ENCODE results near the gene WHAMM.

The WHAMM gene

GRCh38 chr15:82802497-82802896 is 6.9 kb upstream of the WHAMM start:
- H4K91ac ChIP-seq (ENCODE audit: low read length): no peak overlapping the region
- H2AFZ ChIP-seq (ENCODE audit: low read depth, low read length): no peak overlapping the region
- no peak overlapping the region for H3K23ac ChIP-seq (ENCODE audit: low read length in 2 of 2)
- DNase-seq: no peak
- no peak overlapping the region for H2BK12ac ChIP-seq (ENCODE audit: low read length in 2 of 2)
- H3K4me3 ChIP-seq (ENCODE audit: insufficient read depth in 1 of 2, low read depth in 1 of 2, low read length in 2 of 2): no peak overlapping the region
- no peak overlapping the region for H2BK120ac ChIP-seq (ENCODE audit: low read depth, low read length)
- no peak overlapping the region for H2BK5ac ChIP-seq (ENCODE audit: low read depth, low read length, poor library complexity, severe bottlenecking)
- peaks cover 2% of the 10 kb centered on the region for H3K4me1 ChIP-seq (ENCODE audit: control insufficient read depth, insufficient read depth, low read depth, low read length)
- no peak overlapping the region for H3K27ac ChIP-seq (ENCODE audit: low read length, poor library complexity, severe bottlenecking)
- H3K4me2 ChIP-seq (ENCODE audit: low read length, poor library complexity, severe bottlenecking): no peak overlapping the region
- peaks cover 16 to 30% of the 10 kb centered on the region in 2 experiments for H3K27me3 ChIP-seq (ENCODE audit: control insufficient read depth in 1 of 2, insufficient read depth in 1 of 2, low read length in 2 of 2)
- H3K9me3 ChIP-seq (ENCODE audit: control insufficient read depth, low read length): no peaks in the 10 kb centered on the region
- H3K79me1 ChIP-seq (replicated peaks; ENCODE audit: low read length, poor library complexity, severe bottlenecking): no peaks in the 10 kb centered on the region
- H2AK5ac ChIP-seq (ENCODE audit: low read length, severe bottlenecking): no peak overlapping the region
- no peak overlapping the region for H3K9ac ChIP-seq (ENCODE audit: low read length)
- H3K4ac ChIP-seq (ENCODE audit: low read depth in 1 of 2, low read length in 2 of 2): no peak overlapping the region
- H3K36me3 ChIP-seq (ENCODE audit: control insufficient read depth in 1 of 2, insufficient read depth in 2 of 2, low read depth in 1 of 2, low read length in 2 of 2): no peaks in the 10 kb centered on the region
- 81% methylated on average over 1 of the region's 1 CpG for WGBS
- H4K8ac ChIP-seq (ENCODE audit: low read length): no peak overlapping the region
- no peak overlapping the region for H3K14ac ChIP-seq (ENCODE audit: low read length in 2 of 2)
- no peak overlapping the region for H2BK15ac ChIP-seq (ENCODE audit: low read depth, poor library complexity, severe bottlenecking)
- H3K18ac ChIP-seq (ENCODE audit: low read depth in 1 of 2, low read length in 2 of 2): no peak overlapping the region

DNA sequence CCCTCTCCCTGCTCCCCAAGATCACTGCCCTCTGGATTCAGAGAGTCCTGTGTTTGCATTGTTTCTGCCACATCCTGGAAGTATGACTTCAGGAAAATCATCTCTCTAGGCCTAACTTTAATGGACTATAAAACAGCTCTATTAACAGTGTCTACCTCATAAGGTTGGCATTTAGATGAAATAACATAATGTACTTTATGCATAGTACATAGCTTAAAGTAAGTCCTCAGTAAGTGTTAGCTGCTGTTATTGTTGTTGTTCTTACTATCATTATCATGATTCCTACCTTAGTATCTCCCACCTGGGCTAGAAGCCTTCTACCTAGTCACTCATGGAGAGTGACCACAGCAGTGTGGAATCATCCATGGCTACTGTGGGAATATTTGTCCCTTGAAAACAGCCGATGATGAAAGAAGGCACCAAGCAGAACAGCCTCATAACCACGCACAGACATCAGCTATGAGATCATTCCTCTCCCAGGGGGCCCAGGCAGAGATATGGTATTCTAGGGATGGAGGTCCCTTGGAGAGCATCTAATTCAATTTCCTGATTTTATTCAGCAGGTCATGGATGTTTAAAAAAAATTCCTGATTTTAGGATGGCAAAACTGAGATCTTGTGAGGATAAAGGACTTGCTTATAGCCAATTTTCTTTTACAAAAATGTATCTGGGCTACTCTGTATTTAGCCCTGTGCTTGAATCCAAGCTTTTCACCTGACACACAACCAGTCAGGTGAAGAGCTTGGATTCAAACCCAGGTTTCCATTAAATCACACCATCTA is 5.4 kb upstream of the WHAMM start:
- Histone ChIP-seq H2AFZ (ENCODE audit: low read depth, low read length) (no peak overlapping the region), H3K4me1 (ENCODE audit: control insufficient read depth, insufficient read depth, low read depth, low read length) (peaks cover 2% of the 10 kb centered on the region), H3K14ac (ENCODE audit: low read length in 2 of 2) (no peak overlapping the region), H3K4me3 (ENCODE audit: insufficient read depth in 1 of 2, low read depth in 1 of 2, low read length in 2 of 2) (no peak overlapping the region), H3K36me3 (ENCODE audit: control insufficient read depth in 1 of 2, insufficient read depth in 2 of 2, low read depth in 1 of 2, low read length in 2 of 2) (no peaks in the 10 kb centered on the region), H3K9me3 (ENCODE audit: control insufficient read depth, low read length) (no peaks in the 10 kb centered on the region), H2BK15ac (ENCODE audit: low read depth, poor library complexity, severe bottlenecking) (no peak overlapping the region), H4K91ac (ENCODE audit: low read length) (no peak overlapping the region), H3K18ac (ENCODE audit: low read depth in 1 of 2, low read length in 2 of 2) (no peak overlapping the region), H3K27me3 (ENCODE audit: control insufficient read depth in 1 of 2, insufficient read depth in 1 of 2, low read length in 2 of 2) (peaks cover 16 to 30% of the 10 kb centered on the region in 2 experiments), H4K8ac (ENCODE audit: low read length) (no peak overlapping the region), H2BK12ac (ENCODE audit: low read length in 2 of 2) (no peak overlapping the region), H3K27ac (ENCODE audit: low read length, poor library complexity, severe bottlenecking) (no peak overlapping the region), H3K4me2 (ENCODE audit: low read length, poor library complexity, severe bottlenecking) (no peak overlapping the region), H2AK5ac (ENCODE audit: low read length, severe bottlenecking) (no peak overlapping the region), H3K4ac (ENCODE audit: low read depth in 1 of 2, low read length in 2 of 2) (no peak overlapping the region), H3K9ac (ENCODE audit: low read length) (no peak overlapping the region), H3K79me1 (replicated peaks; ENCODE audit: low read length, poor library complexity, severe bottlenecking) (peaks cover 1% of the 10 kb centered on the region), H3K23ac (ENCODE audit: low read length in 2 of 2) (no peak overlapping the region), H2BK120ac (ENCODE audit: low read depth, low read length) (no peak overlapping the region), H2BK5ac (ENCODE audit: low read depth, low read length, poor library complexity, severe bottlenecking) (no peak overlapping the region)
- 100% methylated on average over 1 of the region's 2 CpGs for WGBS
- peak; percentile 41 for DNase-seq

DNA sequence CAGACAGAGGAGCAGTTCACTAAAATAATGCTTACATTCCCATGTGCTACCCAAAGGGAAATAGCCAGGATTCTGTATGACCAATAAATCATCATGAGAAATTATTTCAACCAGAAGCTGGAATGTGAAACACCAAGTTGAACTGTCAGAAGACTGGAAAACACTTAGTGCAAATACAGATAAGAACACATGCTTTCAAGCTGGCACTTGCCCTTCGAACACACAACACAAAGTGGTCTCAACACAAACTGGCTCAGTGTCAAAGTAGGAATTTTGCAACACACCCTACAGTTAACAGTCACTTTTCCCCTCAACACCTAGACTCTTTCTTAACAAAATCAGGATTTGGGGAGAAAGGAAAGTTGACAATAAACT is 4.9 kb upstream of the WHAMM start:
- Histone ChIP-seq H2BK12ac (ENCODE audit: low read length in 2 of 2) (no peak overlapping the region), H3K27me3 (ENCODE audit: control insufficient read depth in 1 of 2, insufficient read depth in 1 of 2, low read length in 2 of 2) (peaks cover 11 to 24% of the 10 kb centered on the region in 2 experiments), H3K4ac (ENCODE audit: low read depth in 1 of 2, low read length in 2 of 2) (no peak overlapping the region), H3K27ac (ENCODE audit: low read length, poor library complexity, severe bottlenecking) (no peak overlapping the region), H3K18ac (ENCODE audit: low read depth in 1 of 2, low read length in 2 of 2) (no peak overlapping the region), H2AK5ac (ENCODE audit: low read length, severe bottlenecking) (no peak overlapping the region), H3K9me3 (ENCODE audit: control insufficient read depth, low read length) (no peaks in the 10 kb centered on the region), H3K23ac (ENCODE audit: low read length in 2 of 2) (no peak overlapping the region), H4K8ac (ENCODE audit: low read length) (no peak overlapping the region), H3K14ac (ENCODE audit: low read length in 2 of 2) (no peak overlapping the region), H2AFZ (ENCODE audit: low read depth, low read length) (no peak overlapping the region), H2BK120ac (ENCODE audit: low read depth, low read length) (no peak overlapping the region), H3K79me1 (replicated peaks; ENCODE audit: low read length, poor library complexity, severe bottlenecking) (peaks cover 1% of the 10 kb centered on the region), H3K9ac (ENCODE audit: low read length) (no peak overlapping the region), H3K4me2 (ENCODE audit: low read length, poor library complexity, severe bottlenecking) (no peak overlapping the region), H3K4me3 (ENCODE audit: insufficient read depth in 1 of 2, low read depth in 1 of 2, low read length in 2 of 2) (no peak overlapping the region), H2BK15ac (ENCODE audit: low read depth, poor library complexity, severe bottlenecking) (no peak overlapping the region), H3K4me1 (ENCODE audit: control insufficient read depth, insufficient read depth, low read depth, low read length) (peaks cover 2% of the 10 kb centered on the region), H3K36me3 (ENCODE audit: control insufficient read depth in 1 of 2, insufficient read depth in 2 of 2, low read depth in 1 of 2, low read length in 2 of 2) (no peaks in the 10 kb centered on the region), H2BK5ac (ENCODE audit: low read depth, low read length, poor library complexity, severe bottlenecking) (no peak overlapping the region), H4K91ac (ENCODE audit: low read length) (no peak overlapping the region)
- peak; percentile 13 for DNase-seq
- 25% methylated on average over 1 of the region's 1 CpG for WGBS

DNA sequence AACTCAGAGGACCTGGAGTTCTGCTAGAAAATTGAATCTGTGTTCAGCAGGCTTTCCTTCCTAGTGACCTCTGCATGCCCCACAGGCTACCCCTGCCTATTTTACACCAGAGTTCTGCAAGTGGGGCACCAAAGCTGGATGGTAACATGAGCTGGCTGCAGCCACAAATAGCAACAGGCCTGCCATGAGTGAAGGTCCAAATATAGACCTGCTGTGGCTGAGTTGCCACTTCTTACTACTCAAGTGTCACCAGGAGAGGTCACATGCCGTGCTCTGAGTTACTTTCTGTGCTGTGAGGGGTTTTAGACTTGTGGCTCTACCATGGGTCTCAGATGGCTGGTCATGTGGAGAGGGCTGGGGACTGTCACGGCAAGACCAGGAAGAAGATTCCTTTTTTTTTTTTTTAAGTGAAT is 3.4 kb upstream of the WHAMM start, which contains the start of gene FSD2:
Gene FSD2 (minus strand): TSS at position 76 of the 413 bp plus-strand sequence. CDS start 18,679 bp downstream, outside the sequence.
- H3K9me3 ChIP-seq (ENCODE audit: control insufficient read depth, low read length): no peaks in the 10 kb centered on the region
- no peak within 1 kb of the TSS for H4K8ac ChIP-seq (ENCODE audit: low read length)
- H2BK12ac ChIP-seq (ENCODE audit: low read length in 2 of 2): no peak within 1 kb of the TSS
- no peak within 1 kb of the TSS for H3K27ac ChIP-seq (ENCODE audit: low read length, poor library complexity, severe bottlenecking)
- no peak within 1 kb of the TSS for H2AFZ ChIP-seq (ENCODE audit: low read depth, low read length)
- H3K9ac ChIP-seq (ENCODE audit: low read length): no peak within 1 kb of the TSS
- no peak within 1 kb of the TSS for H2BK15ac ChIP-seq (ENCODE audit: low read depth, poor library complexity, severe bottlenecking)
- no peak within 1 kb of the TSS for H3K4ac ChIP-seq (ENCODE audit: low read depth in 1 of 2, low read length in 2 of 2)
- no peak within 1 kb of the TSS for H3K18ac ChIP-seq (ENCODE audit: low read depth in 1 of 2, low read length in 2 of 2)
- WGBS: 53% methylated on average over 1 of the region's 2 CpGs
- peak within 1 kb of the TSS in 1 of 2 experiments; percentile 61 for H3K23ac ChIP-seq (ENCODE audit: low read length in 2 of 2)
- H3K4me2 ChIP-seq (ENCODE audit: low read length, poor library complexity, severe bottlenecking): no peak within 1 kb of the TSS
- H3K79me1 ChIP-seq (replicated peaks; ENCODE audit: low read length, poor library complexity, severe bottlenecking): peaks cover 1% of the 10 kb centered on the region
- H2AK5ac ChIP-seq (ENCODE audit: low read length, severe bottlenecking): no peak within 1 kb of the TSS
- H2BK120ac ChIP-seq (ENCODE audit: low read depth, low read length): no peak within 1 kb of the TSS
- H3K4me1 ChIP-seq (ENCODE audit: control insufficient read depth, insufficient read depth, low read depth, low read length): peaks cover 2% of the 10 kb centered on the region
- H4K91ac ChIP-seq (ENCODE audit: low read length): no peak within 1 kb of the TSS
- no peak within 1 kb of the TSS for H2BK5ac ChIP-seq (ENCODE audit: low read depth, low read length, poor library complexity, severe bottlenecking)
- no peak within 1 kb of the TSS for H3K14ac ChIP-seq (ENCODE audit: low read length in 2 of 2)
- no peak within 1 kb of the TSS for H3K4me3 ChIP-seq (ENCODE audit: insufficient read depth in 1 of 2, low read depth in 1 of 2, low read length in 2 of 2)
- H3K36me3 ChIP-seq (ENCODE audit: control insufficient read depth in 1 of 2, insufficient read depth in 2 of 2, low read depth in 1 of 2, low read length in 2 of 2): no peaks in the 10 kb centered on the region
- H3K27me3 ChIP-seq (ENCODE audit: control insufficient read depth in 1 of 2, insufficient read depth in 1 of 2, low read length in 2 of 2): peaks cover 5 to 19% of the 10 kb centered on the region in 2 experiments
- DNase-seq: peak; percentile 11

Measured in mesenchymal stem cell (in vitro differentiated cells and primary cell).